ENCODE data around the gene PTGES2. TPM values are rescaled to one million over a fixed set of nuclear protein-coding genes. Genes with fewer than 3 reads are reported as not detected.

PTGES2 gene
- polyA plus RNA-seq, 1 donor from 2014 or later, result 55.9 TPM

DNA sequence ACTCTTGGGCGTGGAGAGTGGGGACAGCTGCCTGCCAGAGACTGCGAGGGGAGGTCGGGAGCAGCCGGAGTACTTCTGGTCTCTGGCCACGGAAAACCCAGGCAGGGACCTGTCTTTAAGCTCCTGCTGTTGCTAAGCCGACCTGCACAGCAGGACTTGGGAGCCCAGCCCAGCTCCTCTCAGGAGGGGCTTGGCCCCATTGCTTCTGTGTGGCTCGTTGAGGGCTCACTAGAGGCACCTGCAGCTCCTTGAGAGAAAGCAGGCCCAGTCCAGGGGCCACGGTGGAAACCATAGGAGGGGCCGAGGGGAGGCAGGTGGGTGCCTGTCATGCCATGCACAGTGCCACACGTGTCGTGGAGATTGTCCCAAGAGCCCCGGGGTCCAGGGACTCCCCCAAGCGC, 18.4 kb upstream of the PTGES2 start:
- Histone ChIP-seq H3K9me3 (ENCODE audit: low read length) (no peaks in the 10 kb centered on the region), H3F3A (ENCODE audit: insufficient read depth, low read length, poor library complexity, severe bottlenecking) (no peaks in the 10 kb centered on the region), H3K4me2 (ENCODE audit: low read length) (no peak overlapping the region), H3K36me3 (ENCODE audit: insufficient read depth, low read length) (no peaks in the 10 kb centered on the region), H3K9me2 (ENCODE audit: insufficient read depth, low read length) (no peaks in the 10 kb centered on the region), H4K20me1 (ENCODE audit: insufficient read depth) (no peaks in the 10 kb centered on the region), H3K9ac (ENCODE audit: low read length) (no peak overlapping the region), H3K27ac (ENCODE audit: low read length) (no peak overlapping the region), H2AFZ (ENCODE audit: low read depth, low read length) (no peak overlapping the region), H3K4me3 (ENCODE audit: low read length) (no peak overlapping the region), H3K79me2 (replicated peaks; ENCODE audit: insufficient read depth, low read length) (no peaks in the 10 kb centered on the region), H3K27me3 (ENCODE audit: insufficient read depth, low read depth, low read length) (no peaks in the 10 kb centered on the region)
- TF ChIP-seq, protein P1, sequence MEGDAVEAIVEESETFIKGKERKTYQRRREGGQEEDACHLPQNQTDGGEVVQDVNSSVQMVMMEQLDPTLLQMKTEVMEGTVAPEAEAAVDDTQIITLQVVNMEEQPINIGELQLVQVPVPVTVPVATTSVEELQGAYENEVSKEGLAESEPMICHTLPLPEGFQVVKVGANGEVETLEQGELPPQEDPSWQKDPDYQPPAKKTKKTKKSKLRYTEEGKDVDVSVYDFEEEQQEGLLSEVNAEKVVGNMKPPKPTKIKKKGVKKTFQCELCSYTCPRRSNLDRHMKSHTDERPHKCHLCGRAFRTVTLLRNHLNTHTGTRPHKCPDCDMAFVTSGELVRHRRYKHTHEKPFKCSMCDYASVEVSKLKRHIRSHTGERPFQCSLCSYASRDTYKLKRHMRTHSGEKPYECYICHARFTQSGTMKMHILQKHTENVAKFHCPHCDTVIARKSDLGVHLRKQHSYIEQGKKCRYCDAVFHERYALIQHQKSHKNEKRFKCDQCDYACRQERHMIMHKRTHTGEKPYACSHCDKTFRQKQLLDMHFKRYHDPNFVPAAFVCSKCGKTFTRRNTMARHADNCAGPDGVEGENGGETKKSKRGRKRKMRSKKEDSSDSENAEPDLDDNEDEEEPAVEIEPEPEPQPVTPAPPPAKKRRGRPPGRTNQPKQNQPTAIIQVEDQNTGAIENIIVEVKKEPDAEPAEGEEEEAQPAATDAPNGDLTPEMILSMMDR (IDR thresholded peaks at IDR 0.05; ENCODE audit: poor library complexity, severe bottlenecking), result no peak
- TF ChIP-seq EZH2 (IDR thresholded peaks at IDR 0.05; ENCODE audit: borderline replicate concordance, insufficient read depth, low read length, poor library complexity, severe bottlenecking) (no peak), TAF1 (IDR thresholded peaks at IDR 0.05; ENCODE audit: low read depth) (no peak), EP300 (conservative IDR thresholded peaks at IDR 0.05; ENCODE audit: poor library complexity, severe bottlenecking) (no peak), POLR2AphosphoS5 (IDR thresholded peaks at IDR 0.05) (no peak), MXI1 (conservative IDR thresholded peaks at IDR 0.05; ENCODE audit: poor library complexity, severe bottlenecking) (no peak), RAD21 (conservative IDR thresholded peaks at IDR 0.05) (no peak), SMC3 (conservative IDR thresholded peaks at IDR 0.05; ENCODE audit: poor library complexity) (no peak)
- TF ChIP-seq, protein P2, sequence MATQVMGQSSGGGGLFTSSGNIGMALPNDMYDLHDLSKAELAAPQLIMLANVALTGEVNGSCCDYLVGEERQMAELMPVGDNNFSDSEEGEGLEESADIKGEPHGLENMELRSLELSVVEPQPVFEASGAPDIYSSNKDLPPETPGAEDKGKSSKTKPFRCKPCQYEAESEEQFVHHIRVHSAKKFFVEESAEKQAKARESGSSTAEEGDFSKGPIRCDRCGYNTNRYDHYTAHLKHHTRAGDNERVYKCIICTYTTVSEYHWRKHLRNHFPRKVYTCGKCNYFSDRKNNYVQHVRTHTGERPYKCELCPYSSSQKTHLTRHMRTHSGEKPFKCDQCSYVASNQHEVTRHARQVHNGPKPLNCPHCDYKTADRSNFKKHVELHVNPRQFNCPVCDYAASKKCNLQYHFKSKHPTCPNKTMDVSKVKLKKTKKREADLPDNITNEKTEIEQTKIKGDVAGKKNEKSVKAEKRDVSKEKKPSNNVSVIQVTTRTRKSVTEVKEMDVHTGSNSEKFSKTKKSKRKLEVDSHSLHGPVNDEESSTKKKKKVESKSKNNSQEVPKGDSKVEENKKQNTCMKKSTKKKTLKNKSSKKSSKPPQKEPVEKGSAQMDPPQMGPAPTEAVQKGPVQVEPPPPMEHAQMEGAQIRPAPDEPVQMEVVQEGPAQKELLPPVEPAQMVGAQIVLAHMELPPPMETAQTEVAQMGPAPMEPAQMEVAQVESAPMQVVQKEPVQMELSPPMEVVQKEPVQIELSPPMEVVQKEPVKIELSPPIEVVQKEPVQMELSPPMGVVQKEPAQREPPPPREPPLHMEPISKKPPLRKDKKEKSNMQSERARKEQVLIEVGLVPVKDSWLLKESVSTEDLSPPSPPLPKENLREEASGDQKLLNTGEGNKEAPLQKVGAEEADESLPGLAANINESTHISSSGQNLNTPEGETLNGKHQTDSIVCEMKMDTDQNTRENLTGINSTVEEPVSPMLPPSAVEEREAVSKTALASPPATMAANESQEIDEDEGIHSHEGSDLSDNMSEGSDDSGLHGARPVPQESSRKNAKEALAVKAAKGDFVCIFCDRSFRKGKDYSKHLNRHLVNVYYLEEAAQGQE (IDR thresholded peaks at IDR 0.05; ENCODE audit: borderline replicate concordance), result no peak

DNA sequence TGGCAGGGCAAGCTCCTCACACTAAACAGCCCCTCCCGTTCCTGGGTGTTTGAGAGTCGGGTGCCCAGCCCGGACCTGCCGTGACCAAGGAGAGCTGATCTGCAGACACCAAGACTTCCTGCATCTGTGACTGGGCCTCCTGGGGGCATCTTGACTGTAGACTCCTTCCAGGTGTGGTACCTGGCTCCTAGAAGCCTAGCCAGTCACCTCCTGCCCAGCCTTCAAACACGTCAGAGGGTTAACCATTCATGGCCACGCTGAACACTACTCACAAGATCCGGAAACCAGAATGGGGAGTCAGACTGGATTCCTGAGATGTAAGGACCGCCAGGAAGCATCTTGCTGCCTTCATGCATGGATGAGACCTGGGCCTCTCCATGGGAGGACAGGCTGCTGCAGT, 18.0 kb upstream of the PTGES2 start:
- TF ChIP-seq, protein P1 (IDR thresholded peaks at IDR 0.05; ENCODE audit: poor library complexity, severe bottlenecking), result no peak
- Histone ChIP-seq H3K9me2 (ENCODE audit: insufficient read depth, low read length) (no peaks in the 10 kb centered on the region), H2AFZ (ENCODE audit: low read depth, low read length) (no peak overlapping the region), H3K36me3 (ENCODE audit: insufficient read depth, low read length) (no peaks in the 10 kb centered on the region), H3K4me2 (ENCODE audit: low read length) (no peak overlapping the region), H3K4me3 (ENCODE audit: low read length) (no peak overlapping the region), H3K27me3 (ENCODE audit: insufficient read depth, low read depth, low read length) (no peaks in the 10 kb centered on the region), H3K27ac (ENCODE audit: low read length) (no peak overlapping the region), H3F3A (ENCODE audit: insufficient read depth, low read length, poor library complexity, severe bottlenecking) (no peaks in the 10 kb centered on the region), H3K9ac (ENCODE audit: low read length) (no peak overlapping the region), H4K20me1 (ENCODE audit: insufficient read depth) (no peaks in the 10 kb centered on the region), H3K9me3 (ENCODE audit: low read length) (no peaks in the 10 kb centered on the region), H3K79me2 (replicated peaks; ENCODE audit: insufficient read depth, low read length) (no peaks in the 10 kb centered on the region)

Data from neural cell (in vitro differentiated cells).